Adrenal gland (tissue), 12 donors: ENCODE measurements around the gene KIRREL3. TPM values are rescaled to one million over a fixed set of nuclear protein-coding genes. Genes with fewer than 3 reads are reported as not detected.

ENCODE experiments used
- DNase-seq, 7 donors: peaks; one replicate each; pipeline ENCODE4 v3.0.0-alpha.2; 2019 to 2020
- H3K27ac ChIP-seq, 5 donors: fragments of 200-600 bp; sonication (generic) in 4 of 5; 1 replicate in 3 of 5; 2 replicates in 2 of 5; pipeline versions ENCODE4 v1.5.1 to v1.8.0; 2016 to 2020; ENCODE audit warnings: mild to moderate bottlenecking in 1 of 5
- H3K27me3 ChIP-seq: fragments of 200-600 bp; 2 replicates; pipeline ENCODE4 v1.8.0; 2021
- H3K36me3 ChIP-seq, 2 donors: fragments of 200-600 bp; replicated peaks in 1 of 2; 1 replicate in 1 of 2; 2 replicates in 1 of 2; pipeline versions ENCODE4 v1.5.1 to v1.8.0; 2018 to 2022
- H3K4me1 ChIP-seq, 2 donors: fragments of 200-600 bp; replicated peaks in 1 of 2; 1 replicate in 1 of 2; 2 replicates in 1 of 2; pipeline versions ENCODE4 v1.5.1 to v1.8.0; 2018 to 2021
- H3K4me3 ChIP-seq, 4 donors: fragments of 200-600 bp; sonication (generic) in 3 of 4; one replicate each; pipeline ENCODE4 v1.5.1; 2016 to 2018
- H3K9me3 ChIP-seq, 3 donors: fragments of 200-600 bp; sonication (generic) in 1 of 3; replicated peaks in 1 of 3; 1 replicate in 2 of 3; 2 replicates in 1 of 3; pipeline versions ENCODE4 v1.5.1 to v1.8.0; 2016 to 2021
- POLR2A ChIP-seq, 2 donors: fragments of 450-650 bp; IDR thresholded peaks; one replicate each; pipeline ENCODE4 v1.6.1; 2017; ENCODE audit warnings: antibody characterized with exemption in 2 of 2, mild to moderate bottlenecking in 2 of 2, moderate library complexity in 1 of 2
- WGBS, 4 donors: extraction: QIAGEN DNeasy Blood & Tissue Kit in 2 of 4; methylation state at CpG; one replicate each; pipeline versions ENCODE4 v1.1.5 to v1.1.7; 2013 to 2017; 5-methylcytosine and 5-hydroxymethylcytosine counted together
- intact Hi-C, 2 donors: fragments of 100-400 bp; cut with DNase I; formaldehyde crosslinking; loops; one replicate each; pipeline versions ENCODE4 v1.14.1 to v1.15.0; 2022 to 2023
- polyA plus RNA-seq, 3 donors: library from polyadenylated mRNA; stranded (reverse); fragments of 200-250 nt in 2 of 3; fragments of 350-450 nt in 1 of 3; fragmentation: Illumina TruSeq in 1 of 3; extraction: RNeasy Lipid Tissue Mini Kit (QIAGEN cat#74804) in 1 of 3; gene quantifications; one replicate each; pipeline ENCODE4 v1.2.3, GENCODE V29; 2013 to 2014
- total RNA-seq, 9 donors: library from RNA; depleted of rRNA in 4 of 9; stranded (reverse); fragments of >200 nt in 4 of 9; fragments of 120-200 nt in 1 of 9; fragmentation: NEBNext Ultra II Directional in 1 of 9; extraction: Animal tissue kit (Norgen Biotek cat#: 25700) in 1 of 9; gene quantifications; one replicate each; pipeline versions ENCODE4 v1.1.0 to v1.2.4, GENCODE V29; 2013 to 2023
- TF ChIP-seq, protein P1 (sequence below), 6 experiments: fragments of 450-650 bp in 4 of 6; fragments of 200-600 bp in 2 of 6; sonication (generic) in 1 of 6; IDR thresholded peaks; 1 replicate in 5 of 6; 2 replicates in 1 of 6; pipeline versions ENCODE4 v1.5.1 to v1.8.0; 2016 to 2021; ENCODE audit warnings: antibody characterized with exemption in 6 of 6, mild to moderate bottlenecking in 2 of 6, moderate library complexity in 1 of 6
- donor health status: healthy with polysubstance abuse.
- donor health status: Bipolar disorder and iron deficiency.
- donor health status: DM: yes; HTN: yes; CAD: no.
- donor health status: DM: no; HTN: no; CAD: no.
- donor health status: DM: no; HTN: no; CAD: no.
- donor health status: DM: yes; HTN: yes; CAD: no.

The KIRREL3 gene
- total and polyA plus RNA-seq, 12 donors: 0.07 to 4.1 (median 0.64) TPM; not detected in 1

DNA sequence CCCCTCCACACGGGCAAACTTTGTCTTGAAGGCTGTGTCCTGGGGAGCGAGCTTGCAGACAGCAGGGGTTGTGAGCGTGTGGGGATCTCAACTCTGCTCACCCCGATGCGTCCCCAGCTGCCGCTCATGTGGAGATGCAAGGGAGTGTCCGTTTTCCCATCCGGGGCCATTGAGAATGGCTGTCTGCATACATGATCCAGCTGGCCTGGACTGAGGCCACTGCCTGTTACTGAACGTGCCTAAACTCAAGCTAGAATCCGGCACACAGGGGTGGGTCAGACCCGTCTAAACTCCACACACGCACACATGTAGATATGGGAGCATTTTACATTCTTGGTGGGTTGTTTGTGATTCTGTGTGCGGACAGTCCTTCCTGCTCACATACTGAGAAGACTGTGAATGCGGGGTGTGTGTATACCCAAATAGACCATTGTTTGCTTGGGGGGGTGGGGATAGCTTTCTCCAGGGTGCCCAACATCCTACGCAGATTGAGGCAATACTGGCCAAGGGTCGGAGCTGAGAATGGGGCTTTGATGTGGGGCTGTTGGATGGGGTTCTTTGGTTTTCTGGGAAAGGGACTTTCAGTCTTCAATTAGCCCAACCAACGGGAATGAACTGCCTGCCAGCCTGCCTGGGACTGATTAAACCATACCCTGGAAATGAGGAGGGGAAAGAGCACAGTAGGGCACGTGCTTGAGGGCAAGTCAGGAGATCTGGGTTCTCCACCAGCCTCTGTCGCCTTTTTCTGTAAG is 584.7 kb downstream of the KIRREL3 start:
- TF ChIP-seq POLR2A (IDR thresholded peaks at IDR 0.05): no peak
- TF ChIP-seq, protein P1, sequence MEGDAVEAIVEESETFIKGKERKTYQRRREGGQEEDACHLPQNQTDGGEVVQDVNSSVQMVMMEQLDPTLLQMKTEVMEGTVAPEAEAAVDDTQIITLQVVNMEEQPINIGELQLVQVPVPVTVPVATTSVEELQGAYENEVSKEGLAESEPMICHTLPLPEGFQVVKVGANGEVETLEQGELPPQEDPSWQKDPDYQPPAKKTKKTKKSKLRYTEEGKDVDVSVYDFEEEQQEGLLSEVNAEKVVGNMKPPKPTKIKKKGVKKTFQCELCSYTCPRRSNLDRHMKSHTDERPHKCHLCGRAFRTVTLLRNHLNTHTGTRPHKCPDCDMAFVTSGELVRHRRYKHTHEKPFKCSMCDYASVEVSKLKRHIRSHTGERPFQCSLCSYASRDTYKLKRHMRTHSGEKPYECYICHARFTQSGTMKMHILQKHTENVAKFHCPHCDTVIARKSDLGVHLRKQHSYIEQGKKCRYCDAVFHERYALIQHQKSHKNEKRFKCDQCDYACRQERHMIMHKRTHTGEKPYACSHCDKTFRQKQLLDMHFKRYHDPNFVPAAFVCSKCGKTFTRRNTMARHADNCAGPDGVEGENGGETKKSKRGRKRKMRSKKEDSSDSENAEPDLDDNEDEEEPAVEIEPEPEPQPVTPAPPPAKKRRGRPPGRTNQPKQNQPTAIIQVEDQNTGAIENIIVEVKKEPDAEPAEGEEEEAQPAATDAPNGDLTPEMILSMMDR (IDR thresholded peaks at IDR 0.05): no peak
- WGBS, 4 donors: 67 to 81% (median 71%) methylated on average over 13 to 19 of the region's 19 CpGs
- intact Hi-C loops: no loop called here
- peaks cover 24 to 58% of the 10 kb centered on the region in 2 donors for H3K4me1 ChIP-seq
- peak in 6 of 7 donors; percentile 47 to 85 (median 63) for DNase-seq
- H3K4me3 ChIP-seq: peak overlapping the region in 1 of 4 donors; percentile 35
- H3K36me3 ChIP-seq: peaks cover 0 to 23% of the 10 kb centered on the region in 2 donors
- no peaks in the 10 kb centered on the region for H3K27me3 ChIP-seq
- no peaks in the 10 kb centered on the region for H3K9me3 ChIP-seq
- H3K27ac ChIP-seq: peak overlapping the region; percentile 43 to 92 (median 82)

DNA sequence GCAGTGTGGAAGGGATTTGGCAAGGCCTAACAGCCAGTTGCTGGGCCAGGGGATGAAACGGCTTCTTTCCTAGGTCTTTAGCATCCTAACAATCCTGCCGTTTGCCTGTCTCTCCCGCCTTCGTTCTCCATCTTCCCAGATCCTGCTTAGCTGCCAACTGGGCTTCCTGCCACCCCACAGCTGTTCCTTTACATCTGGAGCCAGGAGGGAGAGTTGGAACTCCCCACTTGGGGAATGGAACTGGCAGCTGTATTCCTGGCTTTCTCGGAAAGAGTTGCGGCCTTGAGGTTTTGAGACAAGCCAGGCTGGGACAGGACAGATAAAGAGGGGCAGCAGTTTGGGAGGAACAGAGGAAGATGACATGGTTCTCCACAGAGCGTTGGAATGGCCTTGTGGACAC is 585.4 kb downstream of the KIRREL3 start:
- peaks cover 17 to 50% of the 10 kb centered on the region in 2 donors for H3K4me1 ChIP-seq
- peak overlapping the region; percentile 43 to 92 (median 82) for H3K27ac ChIP-seq
- intact Hi-C loops: no loop called here
- 19 to 30% (median 24%) methylated on average over 6 to 7 of the region's 7 CpGs for WGBS, 4 donors
- TF ChIP-seq, protein P1 (IDR thresholded peaks at IDR 0.05): no peak
- no peak for TF ChIP-seq POLR2A (IDR thresholded peaks at IDR 0.05)
- H3K9me3 ChIP-seq: no peaks in the 10 kb centered on the region
- H3K27me3 ChIP-seq: no peaks in the 10 kb centered on the region
- H3K4me3 ChIP-seq: no peak overlapping the region
- peaks cover 0 to 27% of the 10 kb centered on the region in 2 donors for H3K36me3 ChIP-seq
- peak; percentile 63 to 88 (median 84) for DNase-seq

DNA sequence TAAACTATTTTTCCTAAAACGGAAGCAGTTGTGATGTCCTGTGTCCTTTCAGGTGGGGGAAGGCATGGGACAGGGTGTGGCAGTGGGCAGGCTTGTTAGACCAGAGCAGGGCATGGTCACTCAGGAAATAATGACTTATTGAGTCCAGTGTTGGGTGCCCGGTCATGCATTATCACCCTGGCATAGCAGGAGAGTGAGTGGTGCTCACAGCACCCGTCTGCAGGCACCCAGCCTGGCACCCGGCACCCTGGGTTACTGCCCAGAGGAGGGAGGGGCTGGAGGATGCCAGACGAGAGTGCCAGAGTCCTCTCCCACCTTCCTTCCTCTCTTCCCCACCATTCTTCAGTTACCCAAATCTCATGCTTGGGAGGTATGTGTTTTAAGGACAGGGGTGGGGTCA is 586.0 kb downstream of the KIRREL3 start:
- Histone ChIP-seq H3K27ac (peak overlapping the region in 4 of 5 donors; percentile 80 to 92 (median 86)), H3K4me3 (no peak overlapping the region)
- intact Hi-C loops: no loop called here

DNA sequence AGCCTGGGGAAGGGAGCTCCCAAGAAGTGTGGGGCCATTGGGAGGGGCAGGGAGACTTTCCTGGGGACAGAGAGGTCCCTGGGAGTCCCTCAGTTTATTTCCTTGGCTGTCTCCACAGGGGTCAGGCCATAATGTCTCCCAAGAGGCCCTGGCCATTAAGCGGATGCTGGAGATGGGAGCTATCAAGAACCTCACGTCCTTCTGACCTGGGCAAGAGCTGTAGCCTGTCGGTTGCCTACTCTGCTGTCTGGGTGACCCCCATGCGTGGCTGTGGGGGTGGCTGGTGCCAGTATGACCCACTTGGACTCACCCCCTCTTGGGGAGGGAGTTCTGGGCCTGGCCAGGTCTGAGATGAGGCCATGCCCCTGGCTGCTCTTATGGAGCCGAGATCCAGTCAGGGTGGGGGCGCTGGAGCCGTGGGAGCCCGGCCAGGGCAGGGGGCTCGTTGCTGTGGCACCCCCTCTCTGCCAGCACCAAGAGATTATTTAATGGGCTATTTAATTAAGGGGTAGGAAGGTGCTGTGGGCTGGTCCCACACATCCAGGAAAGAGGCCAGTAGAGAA is 586.6 kb downstream of the KIRREL3 start:
- Histone ChIP-seq H3K4me1 (peaks cover 16 to 41% of the 10 kb centered on the region in 2 donors), H3K9me3 (no peaks in the 10 kb centered on the region), H3K4me3 (no peak overlapping the region), H3K27me3 (no peaks in the 10 kb centered on the region), H3K36me3 (peaks cover 0 to 39% of the 10 kb centered on the region in 2 donors), H3K27ac (peak overlapping the region in 4 of 5 donors; percentile 24 to 92 (median 86))
- TF ChIP-seq POLR2A (IDR thresholded peaks at IDR 0.05): no peak
- no peak for DNase-seq
- intact Hi-C loops: no loop called here
- 85 to 87% (median 85%) methylated on average over 9 of the region's 9 CpGs; no CpG with 5 or more reads in 1 of the 4 donors for WGBS, 4 donors

More for the DNA sequence above, 586.0 kb downstream of the KIRREL3 start:
- DNase-seq: no peak
- Histone ChIP-seq H3K4me1 (peaks cover 16 to 47% of the 10 kb centered on the region in 2 donors), H3K36me3 (peaks cover 0 to 32% of the 10 kb centered on the region in 2 donors), H3K27me3 (no peaks in the 10 kb centered on the region), H3K9me3 (no peaks in the 10 kb centered on the region)
- TF ChIP-seq, protein P1 (IDR thresholded peaks at IDR 0.05): no peak
- no peak for TF ChIP-seq POLR2A (IDR thresholded peaks at IDR 0.05)
- 54 to 68% (median 57%) methylated on average over 4 to 5 of the region's 5 CpGs for WGBS, 4 donors
